HEK293T (cell line): ENCODE results near the gene ITGA11.

Experiments used
- CTBP1 ChIP-seq: fragments of 450-650 bp; IDR thresholded peaks from 2 replicates; pipeline ENCODE4 v1.6.1; 2016; ENCODE audit warnings: borderline replicate concordance
- FOXA1 ChIP-seq: fragments of 450-650 bp; IDR thresholded peaks from 2 replicates; pipeline ENCODE4 v1.6.1; 2016; ENCODE audit warnings: mild to moderate bottlenecking
- FOXK2 ChIP-seq: fragments of 450-650 bp; IDR thresholded peaks from 2 replicates; pipeline ENCODE4 v1.6.1; 2016; ENCODE audit warnings: mild to moderate bottlenecking
- FOXM1 ChIP-seq: fragments of 450-650 bp; IDR thresholded peaks from 2 replicates; pipeline ENCODE4 v1.6.1; 2017; ENCODE audit warnings: mild to moderate bottlenecking, borderline replicate concordance
- HDGF ChIP-seq: fragments of 450-650 bp; IDR thresholded peaks from 2 replicates; pipeline ENCODE4 v1.6.1; 2017; ENCODE audit warnings: antibody characterized with exemption, borderline replicate concordance
- NFRKB ChIP-seq: fragments of 450-650 bp; IDR thresholded peaks from 2 replicates; pipeline ENCODE4 v1.6.1; 2016; ENCODE audit warnings: mild to moderate bottlenecking, moderate library complexity
- PKNOX1 ChIP-seq: fragments of 450-650 bp; IDR thresholded peaks from 2 replicates; pipeline ENCODE4 v1.6.1; 2016
- SP1 ChIP-seq: fragments of 450-650 bp; IDR thresholded peaks from 2 replicates; pipeline ENCODE4 v1.6.1; 2017
- TARDBP ChIP-seq: fragments of 450-650 bp; IDR thresholded peaks from 2 replicates; pipeline ENCODE4 v1.6.1; 2016

DNA sequence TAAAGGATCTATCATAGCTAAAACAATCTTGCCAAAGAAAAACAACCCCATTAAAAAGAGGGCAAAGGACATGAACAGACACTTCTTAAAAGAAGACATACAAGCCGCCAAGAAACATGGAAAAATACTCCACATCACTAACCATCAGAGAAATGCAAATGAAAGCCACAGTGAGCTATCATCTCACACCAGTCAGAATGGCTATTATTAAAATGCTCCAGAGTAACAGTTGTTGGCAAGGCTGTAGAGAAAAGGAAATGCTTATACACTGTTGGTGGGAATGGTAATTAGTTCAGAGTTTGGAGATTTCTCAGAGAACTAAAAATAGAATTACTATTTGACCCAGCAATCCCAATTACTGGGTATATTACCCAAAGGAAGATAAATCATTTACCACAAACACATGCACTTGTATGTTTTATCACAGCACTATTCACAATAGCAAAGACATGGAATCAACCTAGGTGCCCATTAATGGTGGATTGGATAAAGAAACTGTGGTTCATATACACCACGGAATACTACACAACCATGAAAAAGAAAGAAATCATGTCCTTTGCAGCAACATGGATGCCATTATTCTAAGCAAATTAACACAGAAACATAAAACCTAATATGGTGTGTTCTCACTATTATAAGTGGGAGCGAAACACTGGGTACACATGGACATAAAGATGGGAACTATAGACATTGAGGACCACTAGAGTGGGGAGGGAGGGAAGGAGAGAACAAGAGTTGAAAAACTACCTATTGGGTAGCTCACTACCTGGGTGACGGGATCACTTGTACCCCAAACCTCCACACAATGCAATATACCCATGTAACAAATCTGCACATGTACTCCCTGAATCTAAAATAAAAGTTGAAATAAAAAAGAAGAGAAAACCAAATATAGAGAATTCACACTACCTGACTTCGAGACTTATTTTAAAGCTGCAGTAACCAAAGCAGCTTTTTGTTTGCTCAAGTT, 32.6 kb downstream of the ITGA11 start:
- TF ChIP-seq NFRKB (no peak), FOXK2 (no peak), SP1 (no peak), FOXM1 (no peak), FOXA1 (no peak), CTBP1 (no peak), TARDBP (no peak), HDGF (no peak), PKNOX1 (no peak)
